ENCODE data around the gene SPOCD1.

SPOCD1 gene

DNA sequence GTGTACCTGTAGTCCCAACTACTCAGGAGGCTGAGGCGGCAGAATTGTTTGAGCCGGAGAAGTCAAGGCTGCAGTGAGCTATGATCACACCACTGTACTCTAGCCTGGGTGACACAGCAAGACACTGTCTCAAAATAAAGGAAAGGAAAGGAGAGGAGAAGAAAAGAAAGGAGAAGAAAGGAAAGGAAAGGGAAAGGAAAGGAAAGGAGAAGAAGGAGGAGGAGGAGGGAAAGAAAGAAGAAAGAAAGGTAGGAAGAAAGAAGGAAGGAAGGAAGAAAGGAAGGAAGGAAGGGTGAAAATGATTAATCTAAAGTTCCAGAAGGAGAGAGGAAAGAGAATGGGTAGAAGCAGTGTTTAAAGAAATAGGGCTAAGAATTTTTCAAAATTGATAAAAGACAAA, 12.2 kb downstream of the SPOCD1 start:
- TF ChIP-seq ZBTB7A (IDR thresholded peaks at IDR 0.05; ENCODE audit: low read depth) (no peak), YY1 (IDR thresholded peaks at IDR 0.05; ENCODE audit: low read depth) (no peak), EGR1 (IDR thresholded peaks at IDR 0.05) (no peak), CEBPB (IDR thresholded peaks at IDR 0.05) (no peak), TAF1 (IDR thresholded peaks at IDR 0.05; ENCODE audit: low read depth) (no peak)
- TF ChIP-seq, protein P1, sequence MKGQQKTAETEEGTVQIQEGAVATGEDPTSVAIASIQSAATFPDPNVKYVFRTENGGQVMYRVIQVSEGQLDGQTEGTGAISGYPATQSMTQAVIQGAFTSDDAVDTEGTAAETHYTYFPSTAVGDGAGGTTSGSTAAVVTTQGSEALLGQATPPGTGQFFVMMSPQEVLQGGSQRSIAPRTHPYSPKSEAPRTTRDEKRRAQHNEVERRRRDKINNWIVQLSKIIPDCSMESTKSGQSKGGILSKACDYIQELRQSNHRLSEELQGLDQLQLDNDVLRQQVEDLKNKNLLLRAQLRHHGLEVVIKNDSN (IDR thresholded peaks at IDR 0.05) = no peak

DNA sequence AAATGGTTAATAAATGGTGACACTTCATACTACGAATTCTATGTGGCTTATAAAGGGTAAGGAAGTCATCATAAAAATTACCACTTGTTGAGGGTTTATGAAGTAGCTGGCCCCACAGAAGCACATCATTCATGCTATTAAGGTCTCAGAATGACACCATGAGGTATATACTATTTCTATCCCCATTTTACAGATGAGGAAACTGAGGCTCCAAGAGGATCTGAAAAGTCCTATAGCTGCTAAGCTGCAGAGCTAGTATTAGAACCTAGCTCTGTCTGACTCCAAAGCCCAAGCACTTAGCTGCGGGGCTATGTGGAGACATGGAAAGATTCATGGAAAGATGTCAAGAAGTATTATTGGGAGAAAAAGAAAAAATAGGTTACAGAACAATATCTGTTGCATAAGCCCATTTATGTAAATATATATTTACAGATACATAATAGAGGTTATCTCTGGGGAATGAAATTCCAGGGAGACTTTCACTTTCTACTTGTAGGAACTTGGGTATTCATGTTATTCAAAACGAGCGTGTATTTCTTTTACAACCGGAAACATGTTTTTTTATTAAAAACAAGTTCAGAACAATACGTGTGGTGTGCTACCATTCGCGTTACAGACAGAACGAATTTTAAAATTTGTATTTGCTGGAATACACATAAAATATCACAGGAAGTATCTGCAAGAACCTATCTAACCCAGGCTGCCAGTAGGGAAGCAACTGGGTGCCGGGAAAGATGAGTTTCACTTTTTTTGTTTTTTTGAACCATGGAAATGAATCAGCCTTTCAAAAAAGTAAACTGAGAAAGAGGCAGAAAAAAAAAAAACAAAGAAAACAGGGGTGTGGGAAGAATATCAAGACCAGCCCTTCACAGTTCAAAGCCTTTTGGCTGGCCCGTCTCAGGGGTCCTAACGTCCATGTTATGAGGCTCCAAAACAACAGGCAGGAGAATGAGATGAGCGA, 13.4 kb downstream of the SPOCD1 start:
- TF ChIP-seq TCF12 (IDR thresholded peaks at IDR 0.05; ENCODE audit: low read depth) (no peak), ZBTB7A (IDR thresholded peaks at IDR 0.05; ENCODE audit: low read depth) (no peak), NFIC (IDR thresholded peaks at IDR 0.05) (no peak), TAF1 (IDR thresholded peaks at IDR 0.05; ENCODE audit: low read depth) (no peak), FOXM1 (IDR thresholded peaks at IDR 0.05; ENCODE audit: borderline replicate concordance, low read depth) (no peak), YY1 (IDR thresholded peaks at IDR 0.05; ENCODE audit: low read depth) (no peak), EGR1 (IDR thresholded peaks at IDR 0.05) (no peak), EP300 (IDR thresholded peaks at IDR 0.05; ENCODE audit: borderline replicate concordance) (no peak), RAD21 (IDR thresholded peaks at IDR 0.05; ENCODE audit: low read depth) (no peak), TEAD4 (IDR thresholded peaks at IDR 0.05) (no peak), CREB1 (IDR thresholded peaks at IDR 0.05; ENCODE audit: low read depth) (no peak)

DNA sequence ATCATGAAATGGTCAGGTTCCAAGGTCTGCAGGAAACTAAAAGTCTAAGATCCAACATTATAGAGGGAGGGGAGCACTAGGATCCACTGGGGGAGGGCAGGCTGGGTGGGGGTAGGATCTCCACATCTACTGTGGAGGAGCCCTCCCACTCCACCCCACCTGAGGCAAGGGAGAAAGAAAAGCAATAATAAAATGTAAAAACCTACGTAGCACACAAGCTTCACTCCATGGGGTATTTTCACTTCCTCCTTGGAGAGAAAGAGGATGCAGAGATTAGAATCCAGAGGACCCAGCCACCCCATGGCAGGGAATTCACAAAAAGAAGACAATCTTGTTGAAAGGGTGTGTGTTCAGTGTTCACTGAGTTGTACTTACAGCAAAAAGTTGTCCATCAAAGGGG, 14.4 kb downstream of the SPOCD1 start:
- TF ChIP-seq CEBPB (IDR thresholded peaks at IDR 0.05) (no peak), CREB1 (IDR thresholded peaks at IDR 0.05; ENCODE audit: low read depth) (no peak), YY1 (IDR thresholded peaks at IDR 0.05; ENCODE audit: low read depth) (no peak), RAD21 (IDR thresholded peaks at IDR 0.05; ENCODE audit: low read depth) (no peak), TAF1 (IDR thresholded peaks at IDR 0.05; ENCODE audit: low read depth) (no peak), EGR1 (IDR thresholded peaks at IDR 0.05) (no peak), ZBTB7A (IDR thresholded peaks at IDR 0.05; ENCODE audit: low read depth) (no peak), FOXM1 (IDR thresholded peaks at IDR 0.05; ENCODE audit: borderline replicate concordance, low read depth) (no peak), TEAD4 (IDR thresholded peaks at IDR 0.05) (no peak), EP300 (IDR thresholded peaks at IDR 0.05; ENCODE audit: borderline replicate concordance) (no peak), NFIC (IDR thresholded peaks at IDR 0.05) (no peak), TCF12 (IDR thresholded peaks at IDR 0.05; ENCODE audit: low read depth) (no peak)
- TF ChIP-seq, protein P1 (IDR thresholded peaks at IDR 0.05) = no peak
- TF ChIP-seq, protein P2, sequence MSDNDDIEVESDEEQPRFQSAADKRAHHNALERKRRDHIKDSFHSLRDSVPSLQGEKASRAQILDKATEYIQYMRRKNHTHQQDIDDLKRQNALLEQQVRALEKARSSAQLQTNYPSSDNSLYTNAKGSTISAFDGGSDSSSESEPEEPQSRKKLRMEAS (IDR thresholded peaks at IDR 0.05) = no peak

DNA sequence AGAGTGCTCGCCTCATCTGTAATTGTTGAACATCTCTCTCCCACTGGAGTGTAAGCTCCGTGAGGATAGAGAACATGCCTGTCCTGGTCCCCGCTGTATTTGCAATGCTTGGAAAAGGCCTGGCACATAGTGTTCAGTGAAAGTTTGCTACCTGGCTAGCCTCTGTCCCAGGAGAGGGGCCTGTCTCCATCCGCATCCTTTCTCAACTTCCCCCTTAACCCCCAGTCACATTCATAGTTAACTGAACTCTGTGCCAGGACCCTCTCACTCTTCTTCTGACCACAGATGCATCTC, 15.2 kb downstream of the SPOCD1 start:
- TF ChIP-seq RAD21 (IDR thresholded peaks at IDR 0.05; ENCODE audit: low read depth) = no peak
- TF ChIP-seq TEAD4 (IDR thresholded peaks at IDR 0.05) = no peak
- TF ChIP-seq TCF12 (IDR thresholded peaks at IDR 0.05; ENCODE audit: low read depth) = no peak
- TF ChIP-seq, protein P1 (IDR thresholded peaks at IDR 0.05) = no peak
- no peak for TF ChIP-seq EP300 (IDR thresholded peaks at IDR 0.05; ENCODE audit: borderline replicate concordance)
- no peak for TF ChIP-seq FOXM1 (IDR thresholded peaks at IDR 0.05; ENCODE audit: borderline replicate concordance, low read depth)
- no peak for TF ChIP-seq CEBPB (IDR thresholded peaks at IDR 0.05)
- no peak for TF ChIP-seq TAF1 (IDR thresholded peaks at IDR 0.05; ENCODE audit: low read depth)
- TF ChIP-seq NFIC (IDR thresholded peaks at IDR 0.05) = no peak
- TF ChIP-seq, protein P3, sequence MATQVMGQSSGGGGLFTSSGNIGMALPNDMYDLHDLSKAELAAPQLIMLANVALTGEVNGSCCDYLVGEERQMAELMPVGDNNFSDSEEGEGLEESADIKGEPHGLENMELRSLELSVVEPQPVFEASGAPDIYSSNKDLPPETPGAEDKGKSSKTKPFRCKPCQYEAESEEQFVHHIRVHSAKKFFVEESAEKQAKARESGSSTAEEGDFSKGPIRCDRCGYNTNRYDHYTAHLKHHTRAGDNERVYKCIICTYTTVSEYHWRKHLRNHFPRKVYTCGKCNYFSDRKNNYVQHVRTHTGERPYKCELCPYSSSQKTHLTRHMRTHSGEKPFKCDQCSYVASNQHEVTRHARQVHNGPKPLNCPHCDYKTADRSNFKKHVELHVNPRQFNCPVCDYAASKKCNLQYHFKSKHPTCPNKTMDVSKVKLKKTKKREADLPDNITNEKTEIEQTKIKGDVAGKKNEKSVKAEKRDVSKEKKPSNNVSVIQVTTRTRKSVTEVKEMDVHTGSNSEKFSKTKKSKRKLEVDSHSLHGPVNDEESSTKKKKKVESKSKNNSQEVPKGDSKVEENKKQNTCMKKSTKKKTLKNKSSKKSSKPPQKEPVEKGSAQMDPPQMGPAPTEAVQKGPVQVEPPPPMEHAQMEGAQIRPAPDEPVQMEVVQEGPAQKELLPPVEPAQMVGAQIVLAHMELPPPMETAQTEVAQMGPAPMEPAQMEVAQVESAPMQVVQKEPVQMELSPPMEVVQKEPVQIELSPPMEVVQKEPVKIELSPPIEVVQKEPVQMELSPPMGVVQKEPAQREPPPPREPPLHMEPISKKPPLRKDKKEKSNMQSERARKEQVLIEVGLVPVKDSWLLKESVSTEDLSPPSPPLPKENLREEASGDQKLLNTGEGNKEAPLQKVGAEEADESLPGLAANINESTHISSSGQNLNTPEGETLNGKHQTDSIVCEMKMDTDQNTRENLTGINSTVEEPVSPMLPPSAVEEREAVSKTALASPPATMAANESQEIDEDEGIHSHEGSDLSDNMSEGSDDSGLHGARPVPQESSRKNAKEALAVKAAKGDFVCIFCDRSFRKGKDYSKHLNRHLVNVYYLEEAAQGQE (IDR thresholded peaks at IDR 0.05; ENCODE audit: low read depth) = no peak
- TF ChIP-seq ZBTB7A (IDR thresholded peaks at IDR 0.05; ENCODE audit: low read depth) = no peak
- TF ChIP-seq, protein P2 (IDR thresholded peaks at IDR 0.05) = no peak
- no peak for TF ChIP-seq YY1 (IDR thresholded peaks at IDR 0.05; ENCODE audit: low read depth)
- no peak for TF ChIP-seq CREB1 (IDR thresholded peaks at IDR 0.05; ENCODE audit: low read depth)
- TF ChIP-seq EGR1 (IDR thresholded peaks at IDR 0.05) = no peak

DNA sequence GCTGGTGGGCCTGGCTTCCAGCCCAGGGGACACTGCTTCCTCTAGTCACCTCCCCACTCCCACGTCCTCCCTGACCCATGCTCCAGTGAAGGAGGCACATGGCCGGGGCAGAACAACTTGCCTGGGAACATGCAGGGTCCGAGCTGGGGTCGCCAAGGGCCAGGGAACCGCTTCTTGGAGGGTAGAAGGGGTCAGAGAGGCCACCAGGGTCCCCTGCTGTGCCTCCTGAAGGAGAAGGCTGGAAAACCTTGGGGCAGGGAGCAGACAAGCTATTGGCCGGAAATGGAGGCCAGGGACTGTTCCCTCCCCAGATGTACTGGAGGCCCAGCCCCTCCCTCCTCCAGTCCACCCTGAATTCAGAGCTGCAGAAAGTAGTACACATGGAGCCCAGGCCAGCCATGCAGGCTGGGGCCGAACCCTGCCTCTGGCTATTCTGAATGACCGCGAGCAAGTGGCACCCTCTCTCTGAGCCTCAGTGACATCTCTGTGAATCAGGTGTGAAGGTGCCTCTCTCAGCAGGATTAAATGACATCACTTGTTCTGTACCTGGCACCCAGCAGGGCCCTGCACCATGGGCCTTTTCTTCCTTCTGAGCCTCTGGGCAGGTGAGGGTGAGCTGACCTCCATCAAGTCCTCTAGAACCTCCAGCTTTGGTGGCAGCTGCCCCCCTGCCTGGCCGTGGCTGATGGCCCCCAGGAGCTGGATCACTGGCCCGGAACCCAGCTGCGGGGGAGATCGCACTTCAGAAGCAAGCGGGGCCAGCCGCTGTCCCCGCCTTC, 15.7 kb downstream of the SPOCD1 start:
- TF ChIP-seq EGR1 (IDR thresholded peaks at IDR 0.05) (no peak), YY1 (IDR thresholded peaks at IDR 0.05; ENCODE audit: low read depth) (no peak), CREB1 (IDR thresholded peaks at IDR 0.05; ENCODE audit: low read depth) (no peak), EP300 (IDR thresholded peaks at IDR 0.05; ENCODE audit: borderline replicate concordance) (no peak), FOXM1 (IDR thresholded peaks at IDR 0.05; ENCODE audit: borderline replicate concordance, low read depth) (no peak), CEBPB (IDR thresholded peaks at IDR 0.05) (no peak), ZBTB7A (IDR thresholded peaks at IDR 0.05; ENCODE audit: low read depth) (no peak), TEAD4 (IDR thresholded peaks at IDR 0.05) (no peak), NFIC (IDR thresholded peaks at IDR 0.05) (no peak), TCF12 (IDR thresholded peaks at IDR 0.05; ENCODE audit: low read depth) (no peak), TAF1 (IDR thresholded peaks at IDR 0.05; ENCODE audit: low read depth) (no peak), RAD21 (IDR thresholded peaks at IDR 0.05; ENCODE audit: low read depth) (no peak)
- TF ChIP-seq, protein P2 (IDR thresholded peaks at IDR 0.05) = no peak
- TF ChIP-seq, protein P3 (IDR thresholded peaks at IDR 0.05; ENCODE audit: low read depth) = no peak
- TF ChIP-seq, protein P1 (IDR thresholded peaks at IDR 0.05) = no peak

Measured in Ishikawa (cell line).